GM18951 (cell line): Measurements from ENCODE around the gene RNU1-1.
"Not testable (repeated sequence)": the region's sequence is repeated elsewhere in the genome, so short reads cannot be mapped to it uniquely, and the experiment has no call there.

Experiments
- POLR2A ChIP-seq: IDR thresholded peaks from 4 replicates; pipeline ENCODE4 v1.6.1; 2011; ENCODE audit warnings: mild to moderate bottlenecking; ENCODE audit not compliant: insufficient read length, insufficient read depth; ENCODE audit errors: extremely low read depth
- in situ Hi-C: fragments of 300-500 bp; cut with MboI; formaldehyde crosslinking; loops from one replicate; pipeline ENCODE4 v1.12.0; 2022; ENCODE audit warnings: low sequenced_read_pairs, mixed read lengths, inconsistent platforms; ENCODE audit not compliant: unreplicated experiment

The RNU1-1 gene

DNA sequence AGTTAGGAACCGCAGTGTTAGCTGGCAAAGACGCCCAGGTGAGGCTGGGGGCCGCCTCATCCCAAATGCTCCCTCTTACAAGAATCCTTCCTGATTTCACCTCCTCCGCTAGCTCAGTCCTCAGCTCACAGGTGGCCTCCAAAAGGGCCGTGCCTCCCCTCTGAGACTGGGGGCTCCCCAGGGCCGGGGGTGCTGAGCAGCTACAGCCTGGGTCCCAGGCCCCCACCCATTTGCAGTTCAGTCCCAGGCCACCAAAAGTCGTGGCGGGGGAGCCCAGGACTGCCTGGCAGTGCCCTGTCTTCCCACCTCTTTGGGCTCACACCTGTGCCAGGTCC is 29.6 kb downstream of the RNU1-1 start:
- no peak for TF ChIP-seq POLR2A
- in situ Hi-C loops: no loop called here

DNA sequence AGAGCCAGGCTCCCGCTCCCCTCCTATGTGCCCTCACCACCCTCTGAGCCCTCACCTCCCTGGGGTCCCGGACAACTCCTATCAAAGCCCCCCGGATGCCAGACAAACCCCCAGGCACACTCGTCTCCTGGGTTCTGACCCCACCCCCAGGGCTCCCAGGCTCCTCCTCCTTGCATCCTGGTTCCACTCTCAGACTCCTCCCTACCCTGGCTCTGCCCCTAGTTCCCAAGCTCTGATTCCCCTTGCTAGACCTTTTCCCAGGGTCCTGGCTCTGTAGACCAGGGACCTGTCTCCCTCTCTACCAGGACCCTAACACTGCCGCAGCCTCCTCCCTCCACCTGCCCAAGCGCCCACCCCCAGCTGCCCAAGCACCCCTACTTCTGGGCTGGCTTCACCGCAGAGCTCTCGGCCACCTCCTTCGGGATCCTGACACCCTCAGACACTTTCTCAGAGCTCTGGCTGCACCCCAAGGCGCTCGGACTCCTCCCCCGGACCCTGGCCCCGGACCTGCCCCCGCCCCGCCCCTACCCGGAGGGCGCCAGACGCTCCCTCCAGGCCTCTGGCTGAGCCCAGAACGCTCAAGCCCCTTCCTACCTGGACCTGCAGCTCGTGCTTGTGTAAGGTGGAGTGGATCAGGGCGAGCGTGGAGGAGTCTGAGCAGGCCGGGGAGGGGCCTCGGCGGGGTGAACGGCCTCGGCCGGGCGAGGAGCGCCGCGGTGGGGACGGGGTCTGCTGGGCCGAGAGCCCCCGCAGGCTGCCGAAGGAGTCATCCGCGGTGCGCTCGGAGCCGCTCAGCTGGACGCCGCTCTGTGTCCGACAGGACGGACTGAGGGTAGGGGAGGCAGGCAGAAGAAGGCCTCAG is 30.2 kb downstream of the RNU1-1 start:
- in situ Hi-C loops: not testable (repeated sequence)

DNA sequence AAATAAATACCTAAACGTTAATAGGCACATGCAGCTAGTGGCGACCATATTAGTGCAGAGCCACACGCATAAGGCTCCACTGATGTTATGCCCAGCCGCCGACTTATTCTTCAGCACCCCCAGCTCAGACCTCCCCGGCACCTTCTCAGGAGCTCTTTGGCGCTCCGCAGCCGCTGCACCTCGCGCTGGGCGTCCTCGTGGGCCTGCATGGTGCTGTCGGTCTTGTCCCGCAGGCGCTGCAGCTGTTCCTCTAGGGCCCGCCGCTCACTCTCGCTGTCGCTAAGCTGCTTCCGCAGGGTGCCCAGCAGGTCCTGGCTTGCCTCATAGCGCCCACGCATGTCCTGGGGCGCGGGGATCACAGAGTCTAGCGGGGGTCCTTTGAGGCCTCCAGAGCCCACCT is 30.9 kb downstream of the RNU1-1 start:
- in situ Hi-C loops: not testable (repeated sequence)

DNA sequence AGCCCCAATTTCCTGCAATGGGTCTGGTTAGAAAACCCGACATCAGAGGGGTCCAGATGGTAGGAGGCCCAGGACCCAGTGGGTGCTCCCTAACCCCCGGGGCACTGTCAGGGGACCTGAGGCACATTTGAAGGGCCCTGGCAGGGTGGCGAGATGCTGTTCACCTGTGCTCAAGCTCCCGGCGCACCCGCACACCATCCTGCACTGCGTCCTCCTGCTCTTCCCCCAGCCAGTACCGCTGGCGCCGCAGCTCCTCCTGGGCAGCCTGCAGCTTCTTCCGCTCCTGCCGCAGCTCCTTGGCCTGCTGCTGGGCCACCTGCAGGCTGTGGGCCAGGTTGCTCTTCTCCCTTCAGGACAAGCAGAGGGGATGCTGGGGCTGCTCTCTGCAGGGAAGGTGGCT is 36.0 kb downstream of the RNU1-1 start:
- in situ Hi-C loops: no loop called here
- TF ChIP-seq POLR2A: no peak

DNA sequence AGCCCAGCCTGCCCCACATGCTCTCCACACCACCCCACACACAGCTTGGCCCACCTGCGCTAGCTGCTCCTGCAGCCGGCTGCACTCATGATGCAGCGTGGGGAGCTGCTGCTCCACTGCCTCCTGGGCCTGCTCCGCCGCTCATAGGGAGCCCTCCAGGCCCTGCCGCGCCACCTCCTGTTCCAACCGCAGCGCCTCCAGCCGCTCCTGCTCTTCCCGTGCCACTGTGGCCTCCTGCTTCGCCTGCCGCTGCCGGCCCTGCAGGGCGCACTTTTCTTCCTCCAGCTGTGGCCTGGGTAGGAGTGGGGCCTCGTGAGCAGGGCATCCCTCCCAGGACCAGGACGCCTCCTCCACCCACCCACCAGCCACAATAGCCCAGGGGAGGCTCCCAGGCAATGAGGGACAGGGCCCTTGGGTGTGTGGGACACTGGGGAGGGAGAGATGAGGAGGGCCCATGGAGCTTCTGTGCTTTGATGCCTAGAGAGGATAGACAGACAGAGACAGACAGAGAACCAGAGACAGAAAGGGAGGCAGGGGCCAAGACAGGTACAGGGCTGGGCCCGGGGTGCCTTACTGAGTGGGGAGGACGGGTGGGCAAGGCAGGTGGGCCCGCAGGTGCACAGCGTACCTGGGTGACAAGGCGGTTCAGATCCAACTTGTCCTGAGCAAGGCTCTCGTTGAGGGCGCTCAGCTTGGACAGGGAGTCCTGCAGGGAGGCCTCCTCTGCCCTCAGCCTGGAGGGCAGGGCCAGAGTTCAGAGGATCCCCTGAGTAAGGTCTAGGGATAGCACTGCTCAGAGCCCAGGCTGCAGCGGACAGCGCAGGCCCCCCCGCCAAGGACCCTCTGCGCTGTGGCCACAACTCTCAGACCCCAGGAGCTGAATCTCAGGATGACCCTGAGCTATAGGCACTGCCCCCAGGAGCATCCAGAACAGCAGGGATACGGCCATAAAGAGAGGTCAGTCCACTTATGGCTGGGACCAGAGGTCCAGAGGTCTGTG is 38.0 kb downstream of the RNU1-1 start:
- in situ Hi-C loops: not testable (repeated sequence)

DNA sequence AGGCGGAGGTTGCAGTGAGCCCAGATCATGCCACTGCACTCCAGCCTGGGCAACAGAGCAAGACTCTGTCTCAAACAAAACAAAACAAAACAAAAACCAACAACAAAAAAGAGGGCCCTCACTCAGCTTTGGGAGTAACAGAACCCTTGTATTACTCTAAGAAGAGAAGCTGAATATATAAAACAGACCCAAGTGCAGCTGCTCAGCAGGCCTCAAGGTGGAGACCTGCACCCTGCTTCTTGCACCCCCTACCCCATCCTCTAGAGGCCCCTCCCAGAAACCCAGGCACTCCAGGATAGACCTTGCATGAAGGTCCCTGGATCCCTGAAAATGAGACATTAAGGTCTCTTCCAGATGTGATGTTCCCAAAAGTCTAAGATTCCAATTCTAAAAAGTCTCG is 39.2 kb downstream of the RNU1-1 start:
- in situ Hi-C loops: not testable (repeated sequence)

DNA sequence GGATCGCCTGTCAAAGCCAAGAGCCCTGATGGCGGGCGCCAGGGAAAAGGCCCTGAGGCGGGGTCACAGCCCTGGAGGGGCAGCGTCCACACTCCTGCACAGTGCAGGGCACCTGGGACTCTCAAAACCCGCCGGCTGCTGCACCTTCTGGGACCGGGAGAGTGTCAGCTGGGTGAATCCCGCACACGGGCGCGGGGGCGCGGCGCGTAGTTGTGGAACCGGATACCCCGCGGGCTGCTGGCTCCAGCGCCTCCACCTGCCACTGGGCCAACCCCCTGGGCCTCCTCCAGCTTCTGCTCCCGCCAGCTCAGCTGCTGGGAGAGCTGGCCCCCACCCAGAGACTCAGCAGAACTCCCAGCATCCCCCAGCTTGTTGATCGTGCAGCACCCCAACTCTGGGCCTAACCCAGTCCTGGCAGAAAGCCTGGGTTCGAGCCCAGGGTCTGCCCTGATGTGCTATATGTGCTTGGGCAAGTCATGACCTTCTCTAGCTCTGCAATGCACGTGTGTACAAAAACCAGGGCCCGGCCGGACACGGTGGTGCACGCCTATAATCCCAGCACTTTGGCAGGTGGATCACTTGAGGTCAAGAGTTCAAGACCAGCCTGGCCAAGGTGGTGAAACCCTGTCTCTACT is 39.8 kb downstream of the RNU1-1 start:
- no peak for TF ChIP-seq POLR2A
- in situ Hi-C loops: no loop called here

DNA sequence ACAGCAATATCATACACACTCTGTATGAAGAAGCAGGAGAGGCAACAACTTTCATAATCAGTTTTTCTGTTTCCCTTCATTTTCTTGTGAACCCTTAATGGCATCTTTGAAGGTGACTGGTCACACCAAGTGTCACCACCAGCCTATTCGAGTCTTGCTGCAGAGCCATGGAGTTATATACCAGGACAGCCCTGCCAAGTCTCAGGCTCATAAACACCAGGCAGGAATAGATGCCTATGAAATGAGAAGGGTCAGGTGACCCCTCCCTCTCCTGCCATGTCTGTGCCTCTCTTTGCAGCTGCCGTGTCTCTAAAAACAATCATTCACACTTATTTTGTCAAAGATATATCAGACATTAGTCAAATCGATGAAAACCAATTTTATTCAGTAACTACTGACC is 45.5 kb downstream of the RNU1-1 start:
- in situ Hi-C loops: no loop called here
- TF ChIP-seq POLR2A: no peak

DNA sequence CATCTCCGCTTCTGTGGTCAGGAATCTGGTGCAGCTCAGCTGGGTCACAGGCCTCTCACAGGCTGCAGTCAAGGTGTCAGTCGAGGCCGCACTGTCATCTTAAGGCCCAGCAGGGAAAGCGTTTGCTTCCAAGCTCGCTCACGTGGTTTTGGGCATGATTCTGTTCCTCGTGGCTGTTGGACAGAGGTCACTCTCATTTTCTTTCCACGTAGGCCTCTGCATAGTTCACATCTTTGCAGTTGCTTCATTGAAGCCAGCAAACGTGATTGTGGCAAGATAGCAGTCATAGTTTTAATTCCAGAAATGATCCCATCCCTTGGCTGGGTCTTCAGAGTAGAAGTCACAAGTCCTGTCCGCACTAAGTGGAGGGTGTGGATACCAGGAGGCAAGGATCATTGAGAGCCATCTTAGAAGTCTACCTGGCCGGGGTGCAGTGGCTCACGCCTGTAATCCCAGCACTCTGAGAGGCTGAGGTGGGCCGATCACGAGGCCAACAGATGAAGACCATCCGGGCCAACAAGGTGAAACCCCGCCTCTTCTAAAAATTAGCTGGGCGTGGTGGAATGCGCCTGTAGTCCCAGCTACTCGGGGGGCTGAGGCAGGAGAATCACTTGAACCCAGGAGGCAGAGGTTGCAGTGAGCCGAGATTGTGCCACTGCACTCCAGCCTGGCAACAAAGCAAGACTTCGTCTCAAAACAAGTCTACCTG is 49.0 kb downstream of the RNU1-1 start:
- in situ Hi-C loops: no loop called here
- no peak for TF ChIP-seq POLR2A
